Left kidney (tissue), 2 donors: ENCODE results near the gene SLC7A1. TPM values are rescaled to one million over a fixed set of nuclear protein-coding genes. Genes with fewer than 3 reads are reported as not detected.
A peak's percentile ranks its signal among the peaks of the same experiment; 100 is the strongest.

ENCODE experiments used
- DNase-seq: peaks from one replicate; pipeline ENCODE4 v3.0.0-alpha.2; 2013
- polyA plus RNA-seq: library from polyadenylated mRNA; unstranded; fragments of 120-200 nt; gene quantifications from one replicate; pipeline ENCODE4 v1.2.1, GENCODE V29; 2013; ENCODE audit not compliant: insufficient read length

Gene SLC7A1
- polyA plus RNA-seq, 1 donor: 16.5 TPM

GRCh38 chr13:29511106-29511796 lies 84.2 kb downstream of the SLC7A1 start:
- no peak for DNase-seq

- DNase-seq: no peak
Observed at GRCh38 chr13:29510651-29511084, 84.8 kb downstream of the SLC7A1 start.

- no peak for DNase-seq
Observed at GRCh38 chr13:29509999-29510589, 85.4 kb downstream of the SLC7A1 start.

- DNase-seq: no peak
Observed at GRCh38 chr13:29508876-29509252, 86.6 kb downstream of the SLC7A1 start.

GRCh38 chr13:29508130-29508875 lies 87.2 kb downstream of the SLC7A1 start:
- peak; percentile 87 for DNase-seq

- DNase-seq: peak; percentile 34
Observed at GRCh38 chr13:29507356-29507755, 88.1 kb downstream of the SLC7A1 start.

- DNase-seq: no peak
Observed at GRCh38 chr13:29505950-29506349, 89.5 kb downstream of the SLC7A1 start.

GRCh38 chr13:29505511-29505910 lies 90.0 kb downstream of the SLC7A1 start:
- DNase-seq: no peak

- DNase-seq: no peak
Observed at GRCh38 chr13:29504691-29505090, 90.8 kb downstream of the SLC7A1 start.

- no peak for DNase-seq
Observed at GRCh38 chr13:29503041-29503837, 92.2 kb downstream of the SLC7A1 start.

- no peak for DNase-seq
Observed at GRCh38 chr13:29502391-29503008, 93.0 kb downstream of the SLC7A1 start.

- no peak for DNase-seq
Observed at GRCh38 chr13:29501674-29502073, 93.8 kb downstream of the SLC7A1 start.

- DNase-seq: no peak
Observed at GRCh38 chr13:29500386-29500785, 95.1 kb downstream of the SLC7A1 start.

- no peak for DNase-seq
Observed at GRCh38 chr13:29499506-29500165, 95.9 kb downstream of the SLC7A1 start.

- no peak for DNase-seq
Observed at GRCh38 chr13:29498426-29499040, 97.0 kb downstream of the SLC7A1 start.

GRCh38 chr13:29497137-29497654 lies 98.3 kb downstream of the SLC7A1 start:
- peak; percentile 78 for DNase-seq

GRCh38 chr13:29496241-29496712 lies 99.2 kb downstream of the SLC7A1 start:
- DNase-seq: no peak

GRCh38 chr13:29494520-29494919 lies 101.0 kb downstream of the SLC7A1 start:
- DNase-seq: no peak

GRCh38 chr13:29493796-29494195 lies 101.7 kb downstream of the SLC7A1 start:
- no peak for DNase-seq

- no peak for DNase-seq
Observed at GRCh38 chr13:29491248-29491647, 104.2 kb downstream of the SLC7A1 start.

- DNase-seq: no peak
Observed at GRCh38 chr13:29490561-29490885, 105.0 kb downstream of the SLC7A1 start.
